ENCODE results near the gene TUBA8.

GRCh38 chr22:18095101-18095805, 15.4 kb upstream of the TUBA8 start:
- TF ChIP-seq CTCF (IDR thresholded peaks at IDR 0.05; ENCODE audit: insufficient read depth, low read length, poor library complexity, severe bottlenecking) (no peak), EZH2phosphoT487 (conservative IDR thresholded peaks at IDR 0.05; ENCODE audit: low read length) (no peak)
